Measurements from ENCODE around the gene PHOSPHO2.

GRCh38 chr2:169713331-169713730 is 19.1 kb downstream of the PHOSPHO2 start:
- TF ChIP-seq CTCF (conservative IDR thresholded peaks at IDR 0.05; ENCODE audit: low read depth in 2 of 2) (no peak), CREB1 (CRISPR knock-in tag; IDR thresholded peaks at IDR 0.05; ENCODE audit: low read depth) (no peak), JUNB (IDR thresholded peaks at IDR 0.05; ENCODE audit: unreplicated experiment) (no peak), POLR2AphosphoS5 (IDR thresholded peaks at IDR 0.05; ENCODE audit: low read depth) (no peak)
